Activated CD4-positive, alpha-beta T cell treated with anti-CD3 and anti-CD28 coated beads for 1 hour (primary cell): ENCODE data around the gene ADIPOR2.
"Not testable (repeated sequence)": the region's sequence is repeated elsewhere in the genome, so short reads cannot be mapped to it uniquely, and the experiment has no call there.

Experiments used
- DNase-seq: peaks from one replicate; pipeline ENCODE4 v3.0.0-alpha.2; 2020

Gene ADIPOR2

DNA sequence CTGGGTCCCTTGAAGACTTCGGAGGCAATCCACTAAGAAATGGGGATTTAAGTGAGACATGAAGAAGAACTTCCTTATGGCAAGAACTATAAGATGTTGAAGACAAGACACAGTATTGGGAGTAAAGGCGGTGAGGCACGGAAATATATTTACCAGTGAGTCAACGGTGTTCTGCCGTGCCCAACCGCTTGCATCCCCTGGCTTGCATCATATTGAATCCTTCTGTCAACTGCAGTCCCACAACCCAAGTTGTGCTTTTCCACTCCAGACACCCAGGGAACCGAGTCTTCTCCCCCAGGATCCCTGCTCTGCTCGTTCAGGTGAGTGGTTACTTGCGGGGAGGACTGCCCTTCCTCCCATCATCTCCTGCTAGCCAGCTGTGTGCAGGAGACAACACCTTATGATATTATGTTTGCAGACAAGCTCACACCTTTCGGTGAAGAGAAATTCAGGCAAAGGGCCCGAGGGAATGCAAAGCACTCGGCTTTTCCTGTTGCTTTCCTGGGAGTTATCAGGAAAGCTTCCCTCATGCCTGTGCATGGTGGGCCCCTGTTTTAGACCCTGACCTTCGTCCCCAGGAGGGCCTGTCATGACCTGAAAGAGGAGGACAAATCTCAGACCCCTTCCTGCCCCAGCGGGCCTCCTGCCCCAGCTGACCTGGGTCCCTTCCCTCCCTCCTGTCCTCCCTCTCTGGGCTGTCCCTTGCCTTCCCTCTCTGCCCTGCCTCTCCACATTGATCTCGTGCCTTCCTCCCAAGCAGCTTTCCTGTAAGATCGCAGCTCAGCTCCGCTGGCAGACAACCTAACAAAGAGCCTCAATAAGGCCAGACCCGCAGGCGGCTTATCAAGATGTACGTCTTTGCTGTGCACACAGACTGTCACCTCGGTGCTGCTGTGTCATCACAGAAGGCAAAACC, 125.2 kb downstream of the ADIPOR2 start:
- no peak for DNase-seq

DNA sequence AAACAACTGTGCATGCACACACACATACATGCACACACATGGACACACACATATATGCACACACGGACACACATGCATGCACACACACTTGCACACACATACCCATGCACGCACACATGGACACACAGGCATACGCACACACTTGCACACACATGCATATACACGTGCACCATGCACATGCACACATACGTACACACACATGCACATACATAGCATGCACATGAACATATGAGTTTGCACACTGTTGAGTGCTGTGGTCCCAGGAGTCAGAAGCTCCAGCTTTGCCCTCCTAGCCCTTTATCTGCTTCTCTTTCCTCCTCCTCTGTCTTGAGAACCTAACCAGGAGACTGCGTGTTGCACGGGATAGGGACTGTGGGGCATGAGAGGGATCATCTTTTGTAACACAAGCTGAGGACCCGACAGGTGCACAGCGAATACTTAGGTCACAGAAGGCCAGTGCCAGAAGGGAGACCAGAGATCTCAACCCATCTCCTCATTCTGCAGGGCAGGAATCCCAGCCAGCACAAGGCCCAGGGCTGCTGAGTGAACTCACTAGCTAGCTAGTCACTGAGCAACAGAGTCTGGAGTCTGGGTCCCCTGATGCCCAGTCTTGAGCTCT, 126.0 kb downstream of the ADIPOR2 start:
- DNase-seq, result no peak

DNA sequence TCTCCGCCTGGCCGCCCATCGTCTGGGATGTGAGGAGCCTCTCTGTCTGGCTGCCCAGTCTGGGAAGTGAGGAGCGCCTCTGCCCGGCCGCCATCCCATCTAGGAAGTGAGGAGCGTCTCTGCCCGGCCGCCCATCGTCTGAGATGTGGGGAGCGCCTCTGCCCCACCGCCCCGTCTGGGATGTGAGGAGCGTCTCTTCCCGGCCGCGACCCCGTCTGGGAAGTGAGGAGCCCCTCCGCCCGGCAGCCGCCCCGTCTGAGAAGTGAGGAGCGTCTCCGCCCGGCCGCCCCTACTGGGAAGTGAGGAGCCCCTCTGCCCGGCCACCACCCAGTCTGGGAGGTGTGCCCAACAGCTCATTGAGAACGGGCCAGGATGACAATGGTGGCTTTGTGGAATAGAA, 127.1 kb downstream of the ADIPOR2 start:
- DNase-seq, result not testable (repeated sequence)

DNA sequence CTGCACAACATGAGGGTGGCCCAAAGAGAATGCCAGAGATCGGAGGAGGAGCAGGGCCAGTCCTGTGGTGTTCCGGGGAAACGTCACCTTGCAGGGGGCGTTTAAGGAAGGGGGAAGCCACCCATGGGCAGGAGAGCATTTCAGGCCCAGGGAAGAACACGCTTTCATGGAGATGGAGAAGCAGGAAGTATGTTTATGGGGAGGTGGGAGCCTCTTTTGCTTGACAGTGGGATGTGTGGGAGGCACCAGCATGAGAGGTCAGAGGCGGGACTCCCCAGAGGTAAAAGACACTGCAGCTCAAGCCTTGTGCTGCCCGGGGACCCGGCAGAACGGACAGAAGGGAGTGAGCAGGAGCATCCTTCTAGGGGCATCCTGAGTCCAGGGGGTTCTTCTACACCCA, 128.2 kb downstream of the ADIPOR2 start:
- no peak for DNase-seq

DNA sequence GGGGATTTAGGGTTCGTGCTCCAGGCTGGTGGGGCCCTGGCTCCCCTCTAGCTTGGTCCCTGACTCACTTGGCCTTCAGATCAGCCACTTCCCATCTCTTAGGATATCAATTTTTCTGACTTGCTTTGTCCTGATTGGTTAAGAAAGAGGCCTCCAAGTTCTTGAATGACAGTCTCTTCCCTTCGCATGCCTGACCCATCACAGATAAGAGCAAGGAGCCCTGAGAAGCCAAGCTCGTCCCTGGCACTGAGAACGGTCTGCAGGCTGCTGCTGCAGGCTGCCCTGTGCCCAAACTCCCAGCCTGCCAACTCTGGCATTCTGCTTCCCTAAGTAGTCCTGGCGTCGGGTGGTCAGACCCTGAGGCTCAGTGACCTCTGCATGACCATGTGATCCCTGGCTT, 128.7 kb downstream of the ADIPOR2 start:
- no peak for DNase-seq

DNA sequence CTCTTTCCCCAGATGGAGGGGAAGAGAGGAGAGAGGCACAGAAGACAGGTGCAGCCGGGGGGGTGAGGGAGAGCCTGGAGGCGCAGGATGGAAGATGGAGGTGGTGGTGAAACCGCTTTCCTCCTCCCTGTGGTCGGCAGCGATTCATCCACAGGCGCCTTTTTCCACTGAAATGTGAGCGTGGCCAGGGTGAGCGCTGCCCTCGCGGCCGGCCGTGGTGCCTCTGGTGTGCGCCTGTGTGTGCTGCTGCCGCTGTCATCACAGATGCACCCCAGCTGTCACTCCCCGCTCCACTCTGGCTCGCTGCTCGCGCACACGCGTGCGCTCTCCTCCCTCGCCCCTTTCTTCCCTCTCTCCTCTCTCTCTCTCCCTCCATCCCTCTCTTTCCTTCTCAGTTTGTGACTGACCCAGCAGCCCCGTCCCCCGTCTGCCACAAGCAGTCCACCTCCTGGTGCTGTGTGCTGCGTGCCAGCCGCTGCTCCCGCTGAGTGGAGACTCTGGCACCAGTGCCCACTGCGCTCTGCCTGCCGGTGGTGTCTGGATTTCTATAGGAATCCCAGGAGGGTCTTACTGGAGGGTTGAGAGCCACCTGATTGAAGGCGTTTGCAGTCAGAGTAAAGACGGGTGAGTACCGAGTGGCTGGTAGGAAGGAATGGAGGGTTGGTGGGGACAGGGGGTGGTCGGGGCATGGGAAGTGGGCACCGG, 129.5 kb downstream of the ADIPOR2 start, which contains the start of gene LRTM2:
Gene LRTM2 (plus strand): TSS at position 375 of the 705 bp plus-strand sequence. CDS start 7,584 bp downstream, outside the sequence.
- DNase-seq, result no peak

DNA sequence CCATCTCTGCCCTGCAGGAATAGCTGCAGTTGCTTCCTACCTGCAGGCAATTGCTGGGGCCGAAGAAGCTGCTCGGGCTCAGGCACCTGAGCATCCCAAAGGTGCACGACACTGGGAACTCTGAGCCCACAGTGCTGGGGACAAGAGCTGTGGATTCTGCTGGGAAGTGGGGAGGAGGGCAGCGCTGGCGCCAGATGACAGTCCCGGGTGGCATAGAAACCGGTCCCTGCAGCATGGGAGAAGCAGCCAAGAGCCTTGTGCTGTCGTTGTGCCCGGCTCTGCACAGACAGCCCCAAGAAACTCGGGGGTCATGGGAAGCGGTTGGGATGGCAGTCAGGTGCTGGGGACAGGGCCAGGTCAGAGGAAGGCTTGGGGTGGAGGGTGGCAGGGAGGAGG, 130.0 kb downstream of the ADIPOR2 start:
- no peak for DNase-seq

DNA sequence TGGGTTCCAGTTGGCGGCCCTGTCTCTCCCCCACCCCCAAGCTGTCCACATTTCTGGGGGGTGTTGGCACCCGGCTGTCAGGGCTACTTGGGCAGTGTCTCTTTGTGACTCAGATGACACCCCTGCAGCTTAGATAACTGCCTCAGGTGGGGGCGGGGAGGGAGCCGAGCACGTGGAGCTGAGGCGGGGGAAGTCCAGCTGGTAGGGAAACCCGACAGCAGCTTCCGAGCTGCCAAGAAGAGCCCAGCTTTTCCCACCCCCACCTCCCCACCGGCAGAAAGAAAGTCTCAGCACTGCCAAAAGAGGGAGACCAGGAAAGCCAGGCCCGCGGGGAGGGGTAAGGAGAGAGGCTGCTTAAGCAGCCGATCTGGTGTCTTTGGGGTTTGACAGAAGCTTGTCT, 130.9 kb downstream of the ADIPOR2 start:
- no peak for DNase-seq

DNA sequence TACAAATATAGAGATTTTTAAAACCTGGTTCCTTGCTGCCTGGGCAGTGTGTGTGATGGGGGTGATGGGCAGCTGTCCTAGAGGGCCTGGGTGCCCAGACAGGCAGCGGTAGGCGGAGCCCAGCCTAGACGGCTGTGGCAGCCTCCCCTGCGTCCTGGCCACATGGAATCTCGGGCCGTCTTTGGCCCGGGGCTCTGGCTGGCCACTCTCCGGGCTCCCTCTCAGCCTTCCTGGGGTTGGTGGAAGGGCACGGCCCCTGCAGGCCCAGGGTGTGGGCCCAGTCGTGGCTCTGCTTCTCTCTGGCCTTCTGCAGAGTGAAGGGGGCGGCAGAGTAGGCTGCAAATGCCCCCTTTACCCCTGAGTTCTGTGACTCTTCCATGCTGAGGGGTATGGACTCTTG, 131.8 kb downstream of the ADIPOR2 start:
- DNase-seq, result no peak

DNA sequence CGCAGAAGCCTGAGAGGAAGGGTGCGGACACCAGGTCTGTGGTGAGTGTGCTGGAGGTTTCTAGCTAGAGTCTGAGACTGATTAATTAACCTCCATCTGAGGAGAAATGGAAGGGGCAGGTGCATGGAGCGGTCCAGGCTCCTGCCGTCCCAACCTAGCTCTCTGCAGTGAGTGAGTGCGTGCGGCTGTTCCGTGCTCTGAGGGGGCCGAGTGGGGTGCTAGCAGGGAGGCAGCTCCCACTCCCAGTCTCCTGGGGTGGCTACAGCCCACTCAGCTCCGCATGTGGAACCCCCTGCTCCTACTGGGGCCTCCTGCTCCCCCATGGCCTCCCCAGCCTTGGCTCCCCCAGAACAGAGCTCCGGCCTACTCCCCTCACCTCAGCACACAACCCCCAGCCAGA, 132.4 kb downstream of the ADIPOR2 start:
- DNase-seq, result no peak

DNA sequence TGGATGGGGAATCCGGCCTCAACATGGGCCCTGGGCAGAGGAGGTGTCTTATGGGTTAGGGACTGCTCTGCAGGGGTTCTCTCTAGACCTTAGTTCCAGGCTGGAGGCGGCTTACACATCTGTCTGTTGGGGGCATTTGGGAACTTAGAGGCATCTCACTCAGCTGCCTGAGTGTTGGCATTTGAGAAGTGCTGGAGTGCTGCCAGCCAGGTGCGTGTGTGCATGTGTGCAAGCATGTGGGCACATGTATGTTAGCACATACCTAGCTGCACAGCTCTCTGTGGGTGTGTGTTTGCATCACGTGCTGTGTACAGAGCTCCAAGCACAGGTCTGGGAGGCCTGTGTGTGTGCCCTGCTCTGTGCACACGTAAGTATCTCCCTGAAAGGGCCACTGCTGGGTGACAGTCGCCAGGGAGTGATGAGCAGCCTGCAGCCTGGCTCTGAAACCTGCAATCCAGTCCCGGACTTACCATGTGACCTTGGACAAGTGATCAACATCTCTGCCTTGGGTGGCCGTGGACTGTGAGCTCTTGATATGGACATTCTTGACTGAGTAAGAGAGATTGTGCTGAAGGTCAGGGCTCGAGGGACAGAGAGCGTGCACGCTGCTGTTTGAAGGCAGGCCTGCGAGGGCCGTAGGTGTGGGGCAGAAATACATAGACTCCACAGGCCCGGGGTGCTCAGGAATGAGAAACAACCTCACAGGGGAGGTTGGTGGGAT, 134.7 kb downstream of the ADIPOR2 start:
- DNase-seq, result no peak

DNA sequence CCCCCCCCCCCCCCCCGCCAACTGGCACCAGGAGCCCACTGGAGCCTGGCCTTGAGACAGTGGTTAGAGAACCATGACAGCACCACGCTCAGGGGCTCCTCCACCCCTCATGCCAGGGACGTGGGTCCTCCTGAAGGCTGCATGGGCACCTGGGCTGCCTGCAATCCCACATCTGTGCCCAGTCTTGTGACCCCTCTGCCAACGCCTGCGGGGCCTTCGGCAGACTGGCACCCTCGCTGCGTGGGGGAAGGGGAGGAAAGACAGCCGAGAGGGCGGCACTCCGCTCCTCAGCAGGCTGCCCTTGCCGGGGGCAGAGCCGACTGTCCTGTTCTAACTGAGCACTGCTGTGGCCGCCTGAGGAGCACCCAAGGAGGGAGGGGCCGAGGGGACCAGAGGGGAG, 135.5 kb downstream of the ADIPOR2 start:
- no peak for DNase-seq

DNA sequence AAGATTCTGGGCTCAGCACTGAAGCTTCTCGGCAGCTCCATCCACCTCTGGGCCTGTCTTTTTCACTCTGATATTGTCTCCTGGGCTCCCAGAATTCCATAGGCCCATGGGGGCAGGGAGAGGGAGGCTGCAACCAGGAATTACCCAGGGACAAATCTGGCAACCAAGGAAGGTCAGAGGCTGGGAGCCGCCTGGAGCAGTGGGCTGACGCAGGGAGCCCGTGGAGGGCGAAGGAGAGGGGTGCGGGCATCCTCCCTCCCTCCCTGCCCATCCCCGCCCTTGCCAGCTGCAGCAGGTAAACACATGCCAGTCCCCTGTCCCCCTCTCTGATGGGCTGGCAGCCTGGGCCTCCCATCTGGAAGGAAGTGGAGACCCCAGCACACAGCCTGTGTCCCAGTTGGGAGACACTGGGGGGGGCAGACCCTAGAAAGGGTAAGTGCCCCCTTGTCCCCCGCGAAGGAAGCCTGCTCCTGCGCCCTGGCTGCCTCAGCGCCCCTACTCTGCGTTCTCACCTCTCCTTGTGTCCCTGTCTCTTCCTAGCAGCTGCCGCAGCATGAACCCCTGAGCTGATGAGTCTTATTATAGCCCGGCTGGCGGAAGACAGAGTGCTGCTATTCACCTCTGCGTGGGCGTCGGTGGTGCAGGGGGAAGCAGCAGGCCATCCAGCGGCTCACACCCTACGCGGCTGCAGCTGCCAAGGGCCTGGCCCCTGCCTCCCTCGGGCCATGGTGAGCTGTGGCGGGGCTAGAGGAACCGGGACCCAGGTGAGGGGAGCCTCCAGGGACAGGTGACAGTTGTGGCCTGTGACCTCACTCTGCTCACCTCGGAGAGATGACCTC, 136.2 kb downstream of the ADIPOR2 start:
- DNase-seq, result no peak

DNA sequence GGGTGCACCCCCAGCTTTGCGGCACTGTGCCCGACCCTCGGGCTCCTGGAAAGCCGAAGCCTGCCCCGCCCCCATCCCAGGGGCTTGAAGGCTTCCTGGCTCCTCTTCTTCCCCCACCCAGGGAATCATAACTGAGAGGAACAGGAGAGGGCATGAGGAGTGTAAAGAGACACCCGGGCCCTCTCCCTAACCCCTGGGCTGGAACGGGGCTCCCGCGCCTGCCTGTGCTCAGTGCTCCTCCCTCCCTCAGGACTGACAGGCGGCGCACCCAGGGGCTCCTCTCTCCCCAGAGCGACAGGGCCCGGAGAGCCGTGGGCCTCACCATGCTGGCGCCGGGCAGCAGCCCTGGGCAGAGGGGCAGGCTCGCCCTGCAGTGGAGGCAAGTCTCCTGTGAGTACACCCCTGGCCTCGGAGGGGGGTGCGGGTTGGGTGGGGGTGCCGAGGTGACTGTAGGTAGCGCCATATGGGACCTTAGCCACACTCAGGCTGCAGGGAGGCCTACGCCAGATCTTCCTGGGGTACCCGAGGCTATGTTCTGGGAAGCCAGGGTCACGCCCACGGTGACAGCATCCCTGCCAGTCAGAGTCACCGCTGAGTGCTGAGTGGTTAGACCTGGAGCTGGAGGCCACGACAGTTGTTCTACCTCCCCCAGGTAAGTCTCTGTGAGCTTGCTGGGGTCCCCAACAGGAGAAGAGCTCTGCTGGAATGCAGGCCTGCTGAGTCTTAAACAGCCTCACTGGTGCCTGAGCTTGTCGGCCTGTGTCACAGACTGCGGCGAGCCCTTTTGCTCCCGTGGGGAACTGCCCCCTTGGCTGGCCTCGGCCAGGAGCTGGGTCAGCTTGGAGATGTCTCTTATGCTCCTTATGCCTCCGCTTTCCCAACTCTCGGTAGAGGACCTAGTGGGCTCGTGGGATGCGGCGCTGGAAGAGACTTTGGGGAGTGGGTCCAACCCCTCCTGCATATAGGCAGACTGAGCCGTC, 137.2 kb downstream of the ADIPOR2 start:
- no peak for DNase-seq

DNA sequence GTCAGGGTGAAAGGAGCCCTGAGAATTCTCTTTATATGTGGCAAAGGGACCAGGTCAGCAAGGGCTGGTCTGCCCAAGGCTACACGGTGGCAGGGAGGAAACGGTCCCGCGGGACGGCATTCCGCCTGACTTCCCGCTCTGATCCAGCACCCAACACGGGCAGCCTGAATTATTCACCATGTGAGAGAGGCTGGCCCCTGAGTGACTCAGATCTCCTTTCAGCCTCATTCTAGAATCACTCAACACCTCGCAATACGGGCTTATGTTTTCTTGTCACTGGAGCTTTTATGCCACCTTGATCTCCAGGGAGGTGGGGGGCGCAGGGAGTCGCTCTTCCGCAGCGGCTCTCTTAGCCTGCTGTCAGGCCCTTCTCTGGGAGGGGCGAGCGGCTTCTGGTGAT, 138.0 kb downstream of the ADIPOR2 start:
- DNase-seq, result no peak

DNA sequence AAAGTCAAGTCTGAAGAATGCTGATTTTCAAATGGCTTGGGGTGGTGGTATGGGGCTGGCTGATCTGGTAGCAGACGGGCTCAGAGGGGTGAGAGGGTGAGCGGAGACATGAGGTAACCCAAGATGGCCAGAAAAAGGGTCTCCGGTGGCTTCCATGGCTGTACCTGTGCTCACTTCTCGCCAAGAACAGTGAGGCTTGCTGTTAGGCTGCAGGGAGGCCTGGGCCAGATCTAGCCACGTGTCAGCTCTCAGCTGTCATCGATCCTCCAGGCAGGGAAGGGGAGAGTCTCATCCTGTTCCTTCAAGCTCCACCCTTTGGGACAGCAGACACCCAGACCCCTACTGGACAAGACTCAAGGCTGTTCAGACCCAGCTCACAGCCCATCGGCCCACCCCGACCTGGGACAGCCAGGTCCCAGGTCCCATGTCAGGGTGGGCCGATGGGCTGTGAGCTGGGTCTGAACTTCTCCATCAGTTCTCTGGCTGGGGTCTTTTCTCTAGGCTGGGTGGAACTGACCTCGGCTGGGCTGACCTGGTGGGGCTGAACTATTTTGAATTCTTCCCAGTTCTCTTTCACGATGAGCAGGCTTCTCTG, 138.5 kb downstream of the ADIPOR2 start:
- DNase-seq, result no peak

DNA sequence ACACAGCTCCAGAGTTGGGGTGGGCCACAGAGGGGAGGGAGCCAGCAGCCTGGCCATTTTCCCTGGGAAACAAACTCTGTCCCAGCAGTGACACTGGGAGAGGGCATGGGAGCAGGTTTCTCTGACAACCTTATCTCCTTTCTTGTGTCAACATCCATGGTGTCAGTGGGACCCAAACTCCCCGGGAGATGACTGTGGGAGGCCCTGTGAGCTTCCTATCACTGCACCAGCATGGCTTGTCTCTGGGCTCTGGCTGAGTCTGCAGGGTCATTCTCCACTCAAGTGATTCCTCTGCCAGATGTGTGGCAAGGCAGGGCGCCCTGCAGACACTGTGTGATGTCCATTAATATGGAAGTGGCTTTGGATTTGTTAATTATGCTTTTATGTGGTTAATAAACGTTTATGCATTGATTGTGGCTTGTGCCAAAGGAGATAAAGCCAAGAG, 139.6 kb downstream of the ADIPOR2 start:
- no peak for DNase-seq

DNA sequence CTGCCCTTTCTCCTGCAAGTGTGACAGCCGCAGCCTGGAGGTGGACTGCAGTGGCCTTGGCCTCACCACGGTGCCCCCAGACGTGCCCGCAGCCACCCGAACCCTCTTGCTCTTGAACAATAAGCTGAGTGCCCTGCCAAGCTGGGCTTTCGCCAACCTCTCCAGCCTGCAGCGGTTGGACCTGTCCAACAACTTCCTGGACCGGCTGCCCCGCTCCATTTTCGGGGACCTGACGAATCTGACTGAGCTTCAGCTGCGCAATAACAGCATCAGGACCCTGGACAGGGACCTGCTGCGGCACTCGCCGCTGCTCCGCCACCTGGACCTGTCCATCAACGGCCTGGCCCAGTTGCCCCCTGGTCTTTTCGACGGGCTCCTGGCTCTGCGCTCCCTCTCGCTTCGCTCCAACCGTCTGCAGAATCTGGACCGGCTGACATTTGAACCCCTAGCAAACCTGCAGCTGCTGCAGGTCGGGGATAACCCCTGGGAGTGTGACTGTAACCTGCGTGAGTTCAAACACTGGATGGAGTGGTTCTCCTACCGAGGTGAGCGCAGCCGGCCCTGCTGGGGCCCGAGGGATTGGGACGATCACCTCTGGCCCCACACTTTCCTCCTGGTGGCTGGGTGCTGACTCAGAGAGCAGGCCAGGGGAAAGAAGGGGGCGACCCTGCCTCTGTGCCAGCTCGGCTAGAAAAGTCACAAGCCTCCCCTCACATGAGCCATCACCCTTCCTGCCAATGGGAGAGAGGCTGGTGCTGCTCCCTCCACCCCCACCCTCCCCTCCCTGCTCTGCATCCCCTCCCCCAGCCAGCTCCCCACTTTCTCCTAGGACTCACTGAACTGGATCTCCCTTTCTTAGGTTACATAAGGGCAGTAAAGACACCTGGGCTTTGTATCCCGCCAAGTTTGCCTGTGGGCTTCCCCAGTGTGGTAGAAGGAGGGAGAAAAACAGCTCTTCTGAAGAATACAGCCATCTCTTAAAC, 140.4 kb downstream of the ADIPOR2 start:
- DNase-seq, result no peak
